Endodermal cell (in vitro differentiated cells): ENCODE results near the gene ELOVL2. TPM values are rescaled to one million over a fixed set of nuclear protein-coding genes. Genes with fewer than 3 reads are reported as not detected.

Source experiments
- DNase-seq: peaks from one replicate; pipeline ENCODE4 v3.0.0-alpha.2; 2017
- H3K27ac ChIP-seq: 2 replicates; pipeline ENCODE4 v1.5.1; 2013; ENCODE audit warnings: mild to moderate bottlenecking, low read depth, low read length, moderate library complexity
- H3K27me3 ChIP-seq: 2 replicates; pipeline ENCODE4 v1.6.1; 2013; ENCODE audit warnings: mild to moderate bottlenecking, low read length, moderate library complexity; ENCODE audit not compliant: insufficient read depth, control insufficient read depth, poor library complexity, severe bottlenecking
- H3K36me3 ChIP-seq: 2 replicates; pipeline ENCODE4 v1.7.0; 2013; ENCODE audit warnings: mild to moderate bottlenecking, low read length, moderate library complexity; ENCODE audit not compliant: control insufficient read depth, insufficient read depth
- H3K4me1 ChIP-seq: one replicate; pipeline ENCODE4 v1.7.0; 2013; ENCODE audit warnings: low read length; ENCODE audit not compliant: control insufficient read depth, insufficient read depth
- H3K4me3 ChIP-seq: 2 replicates; pipeline ENCODE4 v1.5.1; 2013; ENCODE audit warnings: mild to moderate bottlenecking, low read length, moderate library complexity
- H3K9ac ChIP-seq: 2 replicates; pipeline ENCODE4 v1.6.1; 2013; ENCODE audit warnings: mild to moderate bottlenecking, low read length, moderate library complexity; ENCODE audit not compliant: poor library complexity, severe bottlenecking; ENCODE audit errors: extremely low read depth
- H3K9me3 ChIP-seq: 2 replicates; pipeline ENCODE4 v1.6.1; 2013; ENCODE audit warnings: mild to moderate bottlenecking, low read length, moderate library complexity; ENCODE audit not compliant: control insufficient read depth
- H3K27ac Mint-ChIP-seq: 2 replicates; pipeline ENCODE4 v1.8.0; 2020; ENCODE audit warnings: mixed read lengths
- H3K27me3 Mint-ChIP-seq: 2 replicates; pipeline ENCODE4 v1.8.0; 2021; ENCODE audit warnings: mild to moderate bottlenecking, mixed read lengths; ENCODE audit not compliant: insufficient read depth
- H3K36me3 Mint-ChIP-seq: 2 replicates; pipeline ENCODE4 v1.8.0; 2020; ENCODE audit warnings: low read depth, mixed read lengths
- H3K4me1 Mint-ChIP-seq: 2 replicates; pipeline ENCODE4 v1.8.0; 2020; ENCODE audit warnings: mixed read lengths
- H3K4me3 Mint-ChIP-seq: 2 replicates; pipeline ENCODE4 v1.8.0; 2020; ENCODE audit warnings: mild to moderate bottlenecking, moderate library complexity, mixed read lengths
- H3K9me3 Mint-ChIP-seq: 2 replicates; pipeline ENCODE4 v1.8.0; 2020; ENCODE audit warnings: mild to moderate bottlenecking, mixed read lengths
- CTCF ChIP-seq: fragments of 200-600 bp; sonication (generic); conservative IDR thresholded peaks from 2 replicates; pipeline ENCODE4 v1.5.0; 2021; ENCODE audit warnings: antibody characterized with exemption, mild to moderate bottlenecking
- WGBS, 2 experiments: methylation state at CpG; one replicate each; pipeline versions ENCODE4 v1.1.5 to v1.1.7; 2013; ENCODE audit warnings: missing lambda C conversion rate in 2 of 2, mixed read lengths in 1 of 2; ENCODE audit not compliant: insufficient coverage in 1 of 2, insufficient read length in 1 of 2; 5-methylcytosine and 5-hydroxymethylcytosine counted together
- total RNA-seq, 2 donors: library from RNA; stranded (reverse); fragmentation: NEBNext Ultra II Directional in 1 of 2; extraction: Animal tissue kit (Norgen Biotek cat#: 25700) in 1 of 2; gene quantifications; 2 replicates in 1 of 2; 3 replicates in 1 of 2; pipeline ENCODE4 v1.2.1, GENCODE V29; 2021

Gene ELOVL2
- total RNA-seq, 2 donors from 2014 or later: 7.3 to 14.1 TPM

GRCh38 chr6:10960171-10960570, 83.9 kb downstream of the ELOVL2 start:
- H3K9me3 Mint-ChIP-seq: peaks cover 5% of the 10 kb centered on the region
- no peak overlapping the region for H3K27ac Mint-ChIP-seq
- 78 to 91% methylated on average over 1 to 2 of the region's 2 CpGs for WGBS, 2 experiments
- H3K4me3 Mint-ChIP-seq: no peak overlapping the region
- DNase-seq: no peak
- peaks cover 9% of the 10 kb centered on the region for H3K4me1 Mint-ChIP-seq
- TF ChIP-seq CTCF: no peak
- no peaks in the 10 kb centered on the region for H3K36me3 ChIP-seq
- H3K4me3 ChIP-seq: no peak overlapping the region
- peaks cover 26% of the 10 kb centered on the region for H3K27me3 ChIP-seq
- H3K27me3 Mint-ChIP-seq: peaks cover 90% of the 10 kb centered on the region
- no peak overlapping the region for H3K9ac ChIP-seq
- peaks cover 7% of the 10 kb centered on the region for H3K36me3 Mint-ChIP-seq
- H3K27ac ChIP-seq: no peak overlapping the region
- H3K9me3 ChIP-seq: peaks cover 8% of the 10 kb centered on the region
- H3K4me1 ChIP-seq: peaks cover 6% of the 10 kb centered on the region

- H3K9me3 ChIP-seq: peaks cover 5% of the 10 kb centered on the region
Measured at GRCh38 chr6:10957414-10957886, 86.7 kb downstream of the ELOVL2 start.

GRCh38 chr6:10956776-10957175, 87.3 kb downstream of the ELOVL2 start:
- H3K27ac Mint-ChIP-seq: no peak overlapping the region
- Histone ChIP-seq H3K9me3 (peaks cover 5% of the 10 kb centered on the region), H3K36me3 (no peaks in the 10 kb centered on the region), H3K9ac (no peak overlapping the region), H3K4me3 (no peak overlapping the region), H3K27me3 (peaks cover 18% of the 10 kb centered on the region), H3K27ac (no peak overlapping the region), H3K4me1 (no peaks in the 10 kb centered on the region)
- no peak for TF ChIP-seq CTCF
- H3K27me3 Mint-ChIP-seq: peaks cover 77% of the 10 kb centered on the region
- H3K9me3 Mint-ChIP-seq: no peaks in the 10 kb centered on the region
- DNase-seq: no peak
- no peak overlapping the region for H3K4me3 Mint-ChIP-seq
- H3K4me1 Mint-ChIP-seq: no peaks in the 10 kb centered on the region
- peaks cover 3% of the 10 kb centered on the region for H3K36me3 Mint-ChIP-seq

More at GRCh38 chr6:10957414-10957886, 86.7 kb downstream of the ELOVL2 start:
- DNase-seq: no peak
- Mint-ChIP-seq H3K4me1 (no peaks in the 10 kb centered on the region), H3K4me3 (no peak overlapping the region), H3K27ac (no peak overlapping the region), H3K9me3 (no peaks in the 10 kb centered on the region), H3K36me3 (peaks cover 3% of the 10 kb centered on the region), H3K27me3 (peaks cover 83% of the 10 kb centered on the region)
- WGBS, 2 experiments: 87 to 94% methylated on average over 4 to 6 of the region's 6 CpGs
- no peak overlapping the region for H3K27ac ChIP-seq
- no peak overlapping the region for H3K9ac ChIP-seq
- no peak for TF ChIP-seq CTCF
- no peaks in the 10 kb centered on the region for H3K36me3 ChIP-seq
- no peaks in the 10 kb centered on the region for H3K4me1 ChIP-seq
- no peak overlapping the region for H3K4me3 ChIP-seq
- peaks cover 23% of the 10 kb centered on the region for H3K27me3 ChIP-seq
